WTC11 (cell line): ENCODE results near the gene INAFM2.

ENCODE experiments used
- CTCF ChIP-seq: fragments of 200-600 bp; IDR thresholded peaks from 2 replicates; pipeline ENCODE4 v1.8.0; 2022; ENCODE audit warnings: antibody characterized with exemption
- ETV6 ChIP-seq: sonication (generic); formaldehyde crosslinking; IDR thresholded peaks from 2 replicates; pipeline ENCODE4 v1.8.1; 2022; ENCODE audit warnings: mild to moderate bottlenecking, missing genetic modification reagents
- GTF2I ChIP-seq: fragments of 250-450 bp; sonication (Bioruptor Pico); conservative IDR thresholded peaks from 2 replicates; pipeline ENCODE4 v1.4.0; 2021; ENCODE audit warnings: mild to moderate bottlenecking
- USF2 ChIP-seq: sonication (generic); formaldehyde crosslinking; IDR thresholded peaks from 2 replicates; pipeline ENCODE4 v1.8.1; 2023; ENCODE audit warnings: mild to moderate bottlenecking, missing genetic modification reagents, moderate library complexity

- TF ChIP-seq CTCF (no peak), GTF2I (CRISPR knock-in tag) (no peak), ETV6 (no peak), USF2 (CRISPR knock-in tag) (no peak)
These were observed 18.2 kb upstream of the INAFM2 start for GRCh38 chr15:40305281-40305680.
